Measurements from ENCODE around the gene RARB. TPM values are rescaled to one million over a fixed set of nuclear protein-coding genes. Genes with fewer than 3 reads are reported as not detected.

The RARB gene
- total RNA-seq, 1 donor from 2014 or later = 1.8 TPM

- H3K4me1 ChIP-seq = peaks cover 24% of the 10 kb centered on the region
- no peak overlapping the region for H3K4me3 ChIP-seq
- no peak overlapping the region for H3K9ac ChIP-seq
- Mint-ChIP-seq H3K36me3 (peaks cover 2% of the 10 kb centered on the region), H3K4me3 (no peak overlapping the region), H3K27me3 (ENCODE audit: insufficient read depth, low read depth) (no peaks in the 10 kb centered on the region), H3K9me3 (peaks cover 15% of the 10 kb centered on the region), H3K4me1 (peaks cover 26% of the 10 kb centered on the region), H3K27ac (peak overlapping the region; percentile 77)
- DNase-seq (ENCODE audit: low spot score) = no peak
- no peaks in the 10 kb centered on the region for H3K36me3 ChIP-seq
- no peaks in the 10 kb centered on the region for H4K20me1 ChIP-seq (ENCODE audit: low read depth)
- no peak overlapping the region for H3K27ac ChIP-seq
- no peak overlapping the region for H2AFZ ChIP-seq (replicated peaks)
- H3F3A ChIP-seq (ENCODE audit: low read depth) = peaks cover 9% of the 10 kb centered on the region
- H3K9me3 ChIP-seq (ENCODE audit: low read depth) = peaks cover 3% of the 10 kb centered on the region
- no peak overlapping the region for H3K4me2 ChIP-seq
- no peaks in the 10 kb centered on the region for H3K27me3 ChIP-seq
- H3K79me2 ChIP-seq (ENCODE audit: low read depth) = no peaks in the 10 kb centered on the region
- TF ChIP-seq EZH2phosphoT487 (IDR thresholded peaks at IDR 0.05) (no peak), CTCF (IDR thresholded peaks at IDR 0.05) (no peak), EZH2 (IDR thresholded peaks at IDR 0.05) (no peak)
These were observed 8.8 kb upstream of the RARB start for GRCh38 chr3:25419251-25419650.

- Mint-ChIP-seq H3K27ac (peak overlapping the region; percentile 3), H3K36me3 (peaks cover 2% of the 10 kb centered on the region), H3K27me3 (ENCODE audit: insufficient read depth, low read depth) (no peaks in the 10 kb centered on the region), H3K9me3 (peaks cover 15% of the 10 kb centered on the region), H3K4me3 (no peak overlapping the region), H3K4me1 (peaks cover 35% of the 10 kb centered on the region)
- H3K27ac ChIP-seq = peak overlapping the region; percentile 74
- DNase-seq (ENCODE audit: low spot score) = peak; percentile 44
- H3K4me2 ChIP-seq = peak overlapping the region; percentile 50
- H3F3A ChIP-seq (ENCODE audit: low read depth) = peaks cover 9% of the 10 kb centered on the region
- no peak overlapping the region for H2AFZ ChIP-seq (replicated peaks)
- no peaks in the 10 kb centered on the region for H3K36me3 ChIP-seq
- no peak for TF ChIP-seq EZH2 (IDR thresholded peaks at IDR 0.05)
- no peak for TF ChIP-seq EZH2phosphoT487 (IDR thresholded peaks at IDR 0.05)
- TF ChIP-seq CTCF (IDR thresholded peaks at IDR 0.05) = no peak
- peaks cover 28% of the 10 kb centered on the region for H3K4me1 ChIP-seq
- H3K9ac ChIP-seq = no peak overlapping the region
- H4K20me1 ChIP-seq (ENCODE audit: low read depth) = no peaks in the 10 kb centered on the region
- H3K27me3 ChIP-seq = no peaks in the 10 kb centered on the region
- H3K4me3 ChIP-seq = no peak overlapping the region
- peaks cover 3% of the 10 kb centered on the region for H3K9me3 ChIP-seq (ENCODE audit: low read depth)
- no peaks in the 10 kb centered on the region for H3K79me2 ChIP-seq (ENCODE audit: low read depth)
These were observed 7.9 kb upstream of the RARB start for GRCh38 chr3:25420147-25420546.

GRCh38 chr3:25420885-25421284 is 7.2 kb upstream of the RARB start:
- no peak overlapping the region for H3K4me3 ChIP-seq
- Mint-ChIP-seq H3K9me3 (peaks cover 11% of the 10 kb centered on the region), H3K27ac (no peak overlapping the region), H3K36me3 (peaks cover 2% of the 10 kb centered on the region), H3K27me3 (ENCODE audit: insufficient read depth, low read depth) (no peaks in the 10 kb centered on the region), H3K4me3 (no peak overlapping the region), H3K4me1 (peaks cover 41% of the 10 kb centered on the region)
- no peak overlapping the region for H3K4me2 ChIP-seq
- no peaks in the 10 kb centered on the region for H3K79me2 ChIP-seq (ENCODE audit: low read depth)
- H4K20me1 ChIP-seq (ENCODE audit: low read depth) = no peaks in the 10 kb centered on the region
- H2AFZ ChIP-seq (replicated peaks) = no peak overlapping the region
- H3F3A ChIP-seq (ENCODE audit: low read depth) = peaks cover 10% of the 10 kb centered on the region
- no peak for DNase-seq (ENCODE audit: low spot score)
- TF ChIP-seq EZH2 (IDR thresholded peaks at IDR 0.05) = no peak
- no peaks in the 10 kb centered on the region for H3K36me3 ChIP-seq
- H3K9me3 ChIP-seq (ENCODE audit: low read depth) = peaks cover 3% of the 10 kb centered on the region
- H3K27ac ChIP-seq = no peak overlapping the region
- peaks cover 29% of the 10 kb centered on the region for H3K4me1 ChIP-seq
- no peaks in the 10 kb centered on the region for H3K27me3 ChIP-seq
- H3K9ac ChIP-seq = no peak overlapping the region

- Histone ChIP-seq H3K36me3 (no peaks in the 10 kb centered on the region), H4K20me1 (ENCODE audit: low read depth) (no peaks in the 10 kb centered on the region), H3F3A (ENCODE audit: low read depth) (peaks cover 18% of the 10 kb centered on the region), H3K9ac (no peak overlapping the region), H3K4me3 (no peak overlapping the region), H3K4me1 (peaks cover 35% of the 10 kb centered on the region), H3K4me2 (no peak overlapping the region), H3K27me3 (no peaks in the 10 kb centered on the region), H3K79me2 (ENCODE audit: low read depth) (no peaks in the 10 kb centered on the region), H3K27ac (no peak overlapping the region), H3K9me3 (ENCODE audit: low read depth) (peaks cover 3% of the 10 kb centered on the region), H2AFZ (replicated peaks) (no peak overlapping the region)
- peaks cover 11% of the 10 kb centered on the region for H3K9me3 Mint-ChIP-seq
- H3K4me3 Mint-ChIP-seq = no peak overlapping the region
- no peak overlapping the region for H3K27ac Mint-ChIP-seq
- no peaks in the 10 kb centered on the region for H3K27me3 Mint-ChIP-seq (ENCODE audit: insufficient read depth, low read depth)
- H3K4me1 Mint-ChIP-seq = peaks cover 49% of the 10 kb centered on the region
- DNase-seq (ENCODE audit: low spot score) = no peak
- peaks cover 2% of the 10 kb centered on the region for H3K36me3 Mint-ChIP-seq
- TF ChIP-seq CTCF (IDR thresholded peaks at IDR 0.05) = no peak
- no peak for TF ChIP-seq EZH2 (IDR thresholded peaks at IDR 0.05)
- no peak for TF ChIP-seq EZH2phosphoT487 (IDR thresholded peaks at IDR 0.05)
These were observed 6.3 kb upstream of the RARB start for GRCh38 chr3:25421747-25422146.
